ENCODE measurements around the gene ATRNL1. TPM values are rescaled to one million over a fixed set of nuclear protein-coding genes. Genes with fewer than 3 reads are reported as not detected.

Gene ATRNL1
- total RNA-seq, 4 donors from 2014 or later: 137 to 431 (median 202) TPM

GRCh38 chr10:115898242-115898641 is 805.1 kb downstream of the ATRNL1 start:
- intact Hi-C loops (cut with DNase I; ENCODE audit: low total_unique reads): no loop called here
- TF ChIP-seq, protein P1, sequence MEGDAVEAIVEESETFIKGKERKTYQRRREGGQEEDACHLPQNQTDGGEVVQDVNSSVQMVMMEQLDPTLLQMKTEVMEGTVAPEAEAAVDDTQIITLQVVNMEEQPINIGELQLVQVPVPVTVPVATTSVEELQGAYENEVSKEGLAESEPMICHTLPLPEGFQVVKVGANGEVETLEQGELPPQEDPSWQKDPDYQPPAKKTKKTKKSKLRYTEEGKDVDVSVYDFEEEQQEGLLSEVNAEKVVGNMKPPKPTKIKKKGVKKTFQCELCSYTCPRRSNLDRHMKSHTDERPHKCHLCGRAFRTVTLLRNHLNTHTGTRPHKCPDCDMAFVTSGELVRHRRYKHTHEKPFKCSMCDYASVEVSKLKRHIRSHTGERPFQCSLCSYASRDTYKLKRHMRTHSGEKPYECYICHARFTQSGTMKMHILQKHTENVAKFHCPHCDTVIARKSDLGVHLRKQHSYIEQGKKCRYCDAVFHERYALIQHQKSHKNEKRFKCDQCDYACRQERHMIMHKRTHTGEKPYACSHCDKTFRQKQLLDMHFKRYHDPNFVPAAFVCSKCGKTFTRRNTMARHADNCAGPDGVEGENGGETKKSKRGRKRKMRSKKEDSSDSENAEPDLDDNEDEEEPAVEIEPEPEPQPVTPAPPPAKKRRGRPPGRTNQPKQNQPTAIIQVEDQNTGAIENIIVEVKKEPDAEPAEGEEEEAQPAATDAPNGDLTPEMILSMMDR (IDR thresholded peaks at IDR 0.05): no peak
- no peak for TF ChIP-seq POLR2A (IDR thresholded peaks at IDR 0.05)
- no peaks in the 10 kb centered on the region for H3K27me3 ChIP-seq

DNA sequence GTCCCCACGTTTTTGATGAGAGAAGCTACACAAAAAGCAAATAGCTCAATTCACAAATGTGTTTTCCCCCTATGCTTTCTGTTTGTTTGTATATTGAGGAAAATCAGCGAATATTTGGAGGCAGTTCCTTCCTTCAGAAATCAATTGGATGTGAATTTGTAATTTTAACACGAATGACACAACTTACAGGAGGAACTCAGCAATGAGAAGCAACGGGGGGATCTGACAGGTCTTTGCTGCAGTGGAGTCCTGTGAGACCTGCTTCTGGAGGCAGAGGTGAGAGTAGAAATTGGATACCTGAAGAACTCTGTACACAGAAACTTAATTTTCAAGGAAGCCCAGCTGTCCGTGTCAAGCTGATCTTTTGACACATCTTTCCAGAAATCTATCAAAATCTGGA is 809.4 kb downstream of the ATRNL1 start:
- TF ChIP-seq POLR2A (IDR thresholded peaks at IDR 0.05): no peak
- TF ChIP-seq, protein P1 (IDR thresholded peaks at IDR 0.05): no peak
- Histone ChIP-seq H3K27me3 (no peaks in the 10 kb centered on the region), H3K4me1 (no peaks in the 10 kb centered on the region), H3K36me3 (peaks cover 0 to 2% of the 10 kb centered on the region in 2 donors), H3K4me3 (no peak overlapping the region), H3K27ac (no peak overlapping the region), H3K9me3 (no peaks in the 10 kb centered on the region)
- DNase-seq: no peak
- intact Hi-C loops (cut with DNase I; ENCODE audit: low total_unique reads): no loop called here

More at GRCh38 chr10:115898242-115898641, 805.1 kb downstream of the ATRNL1 start:
- DNase-seq: no peak
- no peak overlapping the region for H3K27ac ChIP-seq
- H3K4me3 ChIP-seq: no peak overlapping the region
- no peaks in the 10 kb centered on the region for H3K36me3 ChIP-seq
- no peaks in the 10 kb centered on the region for H3K9me3 ChIP-seq
- no peaks in the 10 kb centered on the region for H3K4me1 ChIP-seq

- no peak overlapping the region for H3K4me3 ChIP-seq
- H3K36me3 ChIP-seq: peaks cover 0 to 2% of the 10 kb centered on the region in 2 donors
- intact Hi-C loops (cut with DNase I; ENCODE audit: low total_unique reads): no loop called here
- no peak overlapping the region for H3K27ac ChIP-seq
- TF ChIP-seq POLR2A (IDR thresholded peaks at IDR 0.05): no peak
- TF ChIP-seq, protein P1 (IDR thresholded peaks at IDR 0.05): no peak
- no peaks in the 10 kb centered on the region for H3K4me1 ChIP-seq
- no peaks in the 10 kb centered on the region for H3K9me3 ChIP-seq
- no peaks in the 10 kb centered on the region for H3K27me3 ChIP-seq
- no peak for DNase-seq
These were observed 810.0 kb downstream of the ATRNL1 start for GRCh38 chr10:115903207-115903606.

- no peak overlapping the region for H3K27ac ChIP-seq
- TF ChIP-seq POLR2A (IDR thresholded peaks at IDR 0.05): no peak
- TF ChIP-seq, protein P1 (IDR thresholded peaks at IDR 0.05): no peak
- intact Hi-C loops (cut with DNase I; ENCODE audit: low total_unique reads): no loop called here
- peaks cover 0 to 2% of the 10 kb centered on the region in 2 donors for H3K36me3 ChIP-seq
- no peaks in the 10 kb centered on the region for H3K4me1 ChIP-seq
- no peak overlapping the region for H3K4me3 ChIP-seq
- no peak for DNase-seq
- no peaks in the 10 kb centered on the region for H3K27me3 ChIP-seq
- H3K9me3 ChIP-seq: no peaks in the 10 kb centered on the region
These were observed 810.7 kb downstream of the ATRNL1 start for GRCh38 chr10:115903845-115904244.

- intact Hi-C loops (cut with DNase I; ENCODE audit: low total_unique reads): no loop called here
- H3K4me3 ChIP-seq: no peak overlapping the region
- H3K9me3 ChIP-seq: no peaks in the 10 kb centered on the region
- H3K36me3 ChIP-seq: peaks cover 0 to 2% of the 10 kb centered on the region in 2 donors
- no peak for TF ChIP-seq POLR2A (IDR thresholded peaks at IDR 0.05)
- TF ChIP-seq, protein P1 (IDR thresholded peaks at IDR 0.05): no peak
- no peak overlapping the region for H3K27ac ChIP-seq
- H3K27me3 ChIP-seq: no peaks in the 10 kb centered on the region
- H3K4me1 ChIP-seq: no peaks in the 10 kb centered on the region
- no peak for DNase-seq
These were observed 815.9 kb downstream of the ATRNL1 start for GRCh38 chr10:115909037-115909436.
